IPS-20b (cell line): ENCODE results near the gene C1orf50.
"Not testable (repeated sequence)": the region's sequence is repeated elsewhere in the genome, so short reads cannot be mapped to it uniquely, and the experiment has no call there.

Experiments
- H3K27ac ChIP-seq: one replicate; pipeline ENCODE4 v1.5.1; 2013; ENCODE audit warnings: low read length
- H3K27me3 ChIP-seq: 2 replicates; pipeline ENCODE4 v1.6.1; 2013; ENCODE audit warnings: mild to moderate bottlenecking, low read length, inconsistent platforms; ENCODE audit not compliant: insufficient read depth
- H3K36me3 ChIP-seq: 2 replicates; pipeline ENCODE4 v1.6.1; 2013; ENCODE audit warnings: low read depth, mild to moderate bottlenecking, inconsistent platforms, low read length, moderate library complexity; ENCODE audit not compliant: insufficient read depth
- H3K4me1 ChIP-seq: 2 replicates; pipeline ENCODE4 v1.6.1; 2013; ENCODE audit warnings: mild to moderate bottlenecking, control low read depth, inconsistent platforms, low read length, moderate library complexity; ENCODE audit not compliant: insufficient read depth
- H3K4me3 ChIP-seq: 2 replicates; pipeline ENCODE4 v1.5.1; 2013; ENCODE audit warnings: mild to moderate bottlenecking, low read length, inconsistent platforms
- H3K9ac ChIP-seq: 2 replicates; pipeline ENCODE4 v1.6.1; 2013; ENCODE audit warnings: low read depth, mild to moderate bottlenecking, inconsistent platforms, low read length, moderate library complexity
- H3K9me3 ChIP-seq: 2 replicates; pipeline ENCODE4 v1.6.1; 2013; ENCODE audit warnings: mild to moderate bottlenecking, low read depth, low read length, inconsistent platforms; ENCODE audit not compliant: insufficient read depth

C1orf50 gene

DNA sequence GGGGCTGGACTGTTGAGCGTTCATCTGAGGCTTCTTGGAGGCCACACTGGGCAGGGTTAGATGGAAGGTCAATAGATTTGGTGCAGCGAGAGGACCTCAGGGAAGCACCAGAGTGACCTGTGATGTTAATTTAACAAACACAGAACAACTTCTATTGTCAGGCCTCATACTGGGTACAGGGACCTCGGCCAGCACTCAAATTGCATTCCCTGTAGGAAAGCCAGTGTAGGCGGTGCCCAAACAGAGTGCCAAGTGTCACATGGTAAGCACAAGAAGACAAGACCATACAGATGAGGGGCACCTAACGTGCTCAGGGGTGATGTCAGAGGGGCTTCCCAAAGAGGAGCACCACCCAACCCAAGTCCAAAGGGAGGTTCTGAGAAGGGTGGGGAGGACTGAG is 19.0 kb downstream of the C1orf50 start:
- Histone ChIP-seq H3K36me3 (peaks cover 17% of the 10 kb centered on the region), H3K4me1 (no peaks in the 10 kb centered on the region), H3K27me3 (no peaks in the 10 kb centered on the region), H3K9ac (no peak overlapping the region), H3K9me3 (no peaks in the 10 kb centered on the region), H3K4me3 (no peak overlapping the region), H3K27ac (no peak overlapping the region)

DNA sequence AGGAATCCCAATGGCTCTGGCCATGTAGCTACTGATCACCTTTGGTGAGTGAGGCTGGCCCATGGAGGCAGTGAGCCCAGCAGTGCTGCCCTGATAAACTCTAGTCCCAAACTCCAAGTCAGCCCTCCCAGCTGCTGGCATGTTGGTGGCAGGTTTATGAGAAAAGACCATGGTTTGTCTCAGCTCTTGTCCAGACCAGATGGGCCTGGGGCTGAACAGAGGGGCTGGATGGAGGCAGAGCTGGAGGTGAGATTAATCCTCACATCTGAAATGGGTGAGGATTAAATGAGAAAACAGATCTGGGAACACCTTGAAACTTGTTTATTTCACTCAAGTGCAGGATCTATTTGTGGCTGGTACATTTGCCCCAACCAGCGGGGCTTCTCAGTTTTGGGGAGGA is 21.0 kb downstream of the C1orf50 start:
- peaks cover 8% of the 10 kb centered on the region; the same call in 1 of the 2 replicates for H3K36me3 ChIP-seq
- H3K27ac ChIP-seq = no peak overlapping the region
- no peak overlapping the region for H3K4me3 ChIP-seq
- H3K9ac ChIP-seq = no peak overlapping the region
- no peaks in the 10 kb centered on the region for H3K4me1 ChIP-seq
- no peaks in the 10 kb centered on the region for H3K27me3 ChIP-seq
- H3K9me3 ChIP-seq = no peaks in the 10 kb centered on the region

DNA sequence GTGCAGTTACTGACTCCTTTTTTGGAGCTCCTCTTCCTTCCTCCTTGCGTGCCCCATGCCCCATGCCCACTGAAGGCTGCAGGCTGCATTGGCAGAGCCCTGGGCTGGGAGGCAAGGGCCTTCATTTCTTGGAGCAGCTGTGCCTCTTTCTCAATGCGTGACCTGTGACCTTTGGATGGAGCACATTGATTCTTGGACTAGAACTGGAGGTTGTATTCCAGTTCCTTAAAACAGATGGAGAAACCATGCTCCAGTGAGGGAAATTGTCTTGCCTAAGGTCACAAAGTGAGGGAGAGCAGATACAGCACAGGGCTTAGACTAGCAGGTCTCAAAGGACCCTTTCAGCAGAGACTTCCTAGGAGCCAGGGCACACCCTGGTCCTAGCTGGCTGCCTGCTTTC is 26.8 kb downstream of the C1orf50 start:
- Histone ChIP-seq H3K9ac (no peak overlapping the region), H3K9me3 (no peaks in the 10 kb centered on the region), H3K27me3 (no peaks in the 10 kb centered on the region), H3K36me3 (no peaks in the 10 kb centered on the region), H3K27ac (no peak overlapping the region), H3K4me1 (no peaks in the 10 kb centered on the region), H3K4me3 (no peak overlapping the region)

- no peak overlapping the region for H3K27ac ChIP-seq
- no peaks in the 10 kb centered on the region for H3K36me3 ChIP-seq
- H3K4me1 ChIP-seq = no peaks in the 10 kb centered on the region
- no peak overlapping the region for H3K9ac ChIP-seq
- no peak overlapping the region for H3K4me3 ChIP-seq
- H3K27me3 ChIP-seq = no peaks in the 10 kb centered on the region
- no peaks in the 10 kb centered on the region for H3K9me3 ChIP-seq
Observed at GRCh38 chr1:42797414-42797813, 30.4 kb downstream of the C1orf50 start.

- Histone ChIP-seq H3K27me3 (no peaks in the 10 kb centered on the region), H3K4me1 (no peaks in the 10 kb centered on the region), H3K4me3 (no peak overlapping the region), H3K9me3 (no peaks in the 10 kb centered on the region), H3K9ac (no peak overlapping the region), H3K36me3 (no peaks in the 10 kb centered on the region), H3K27ac (no peak overlapping the region)
Observed at GRCh38 chr1:42797979-42798378, 30.9 kb downstream of the C1orf50 start.

DNA sequence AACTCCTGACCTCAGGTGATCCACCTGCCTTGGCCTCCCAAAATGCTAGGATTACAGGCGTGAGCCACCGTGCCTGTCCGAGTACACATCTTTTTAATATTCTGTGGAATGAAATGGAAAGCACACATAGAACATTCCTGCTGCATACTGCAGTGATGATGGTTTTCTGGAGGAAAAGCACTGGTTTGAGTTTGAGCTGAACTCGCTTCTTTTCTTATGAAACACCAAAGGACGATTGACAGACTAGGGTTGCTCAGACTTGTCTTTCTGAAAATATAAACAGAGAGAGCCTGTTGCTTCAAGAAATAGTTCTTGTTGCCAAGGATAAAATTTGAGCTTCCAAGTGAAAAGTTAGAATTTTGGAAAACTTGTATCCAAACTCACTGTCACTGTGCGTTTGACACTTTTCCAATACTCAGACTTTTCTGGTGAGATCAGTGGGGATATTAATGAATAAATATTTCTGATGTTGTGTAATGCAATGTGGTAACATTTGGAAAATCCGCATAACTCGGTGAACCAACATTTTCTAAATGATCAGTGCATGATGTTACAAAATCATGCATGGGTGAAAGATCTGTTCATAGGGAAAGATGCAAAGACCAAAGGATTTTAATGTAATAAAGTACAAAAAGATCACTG is 34.9 kb downstream of the C1orf50 start:
- no peaks in the 10 kb centered on the region for H3K4me1 ChIP-seq
- H3K9me3 ChIP-seq = peaks cover 6% of the 10 kb centered on the region; the same call in 1 of the 2 replicates
- no peak overlapping the region for H3K27ac ChIP-seq
- H3K4me3 ChIP-seq = no peak overlapping the region
- peaks cover 17% of the 10 kb centered on the region; the same call in 1 of the 2 replicates for H3K36me3 ChIP-seq
- no peak overlapping the region for H3K9ac ChIP-seq
- H3K27me3 ChIP-seq = no peaks in the 10 kb centered on the region

DNA sequence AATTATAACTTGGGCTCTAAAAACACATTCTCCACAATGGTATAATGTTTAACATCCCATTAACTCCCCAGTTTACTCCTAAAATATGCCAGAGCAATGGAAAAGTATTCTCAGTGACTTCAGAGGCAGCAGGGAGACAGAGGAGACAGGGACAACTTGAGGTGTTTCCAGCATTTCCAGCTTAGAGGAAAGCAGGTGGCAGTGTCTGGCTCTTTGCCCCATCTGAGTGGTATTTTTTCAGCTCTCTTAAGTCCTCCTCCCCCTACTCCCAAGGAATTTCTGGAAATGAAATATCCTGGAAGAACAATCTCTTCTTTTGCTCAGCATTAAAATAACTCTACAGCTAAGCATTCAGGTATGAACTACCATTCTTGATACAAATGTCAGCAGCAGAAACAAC is 39.1 kb downstream of the C1orf50 start:
- Histone ChIP-seq H3K27ac (no peak overlapping the region), H3K9ac (no peak overlapping the region), H3K9me3 (peaks cover 6% of the 10 kb centered on the region; the same call in 1 of the 2 replicates)

DNA sequence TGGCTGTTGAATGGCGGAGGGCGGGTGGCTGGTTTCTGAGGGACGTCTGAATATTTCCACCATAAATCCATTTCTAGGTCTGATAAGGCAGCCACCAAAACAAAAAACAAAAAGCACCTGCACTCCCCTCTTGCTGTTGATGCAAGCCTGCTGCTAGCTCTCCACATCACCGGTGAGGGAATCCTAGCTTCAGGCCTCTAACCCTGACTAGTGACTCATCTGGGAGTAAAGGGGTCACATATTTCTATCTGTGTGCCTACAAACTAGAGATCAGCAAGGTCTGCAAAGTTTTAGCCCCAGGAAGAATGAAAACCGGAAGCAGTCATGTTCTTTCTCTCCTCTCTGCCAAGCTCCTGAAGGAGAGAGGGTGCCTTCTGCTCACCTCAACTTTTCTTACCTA is 39.5 kb downstream of the C1orf50 start:
- no peaks in the 10 kb centered on the region for H3K4me1 ChIP-seq
- no peak overlapping the region for H3K27ac ChIP-seq
- peaks cover 24% of the 10 kb centered on the region; the same call in 1 of the 2 replicates for H3K36me3 ChIP-seq
- H3K27me3 ChIP-seq = no peaks in the 10 kb centered on the region
- H3K9me3 ChIP-seq = peaks cover 6% of the 10 kb centered on the region; the same call in 1 of the 2 replicates
- H3K4me3 ChIP-seq = no peak overlapping the region
- no peak overlapping the region for H3K9ac ChIP-seq

More for the DNA sequence above, 39.1 kb downstream of the C1orf50 start:
- H3K4me3 ChIP-seq = no peak overlapping the region
- peaks cover 24% of the 10 kb centered on the region; the same call in 1 of the 2 replicates for H3K36me3 ChIP-seq
- H3K27me3 ChIP-seq = no peaks in the 10 kb centered on the region
- no peaks in the 10 kb centered on the region for H3K4me1 ChIP-seq

GRCh38 chr1:42807056-42807668 is 40.1 kb downstream of the C1orf50 start:
- H3K36me3 ChIP-seq = peaks cover 24% of the 10 kb centered on the region; the same call in 1 of the 2 replicates
- peaks cover 6% of the 10 kb centered on the region; the same call in 1 of the 2 replicates for H3K9me3 ChIP-seq
- H3K4me1 ChIP-seq = no peaks in the 10 kb centered on the region
- H3K9ac ChIP-seq = no peak overlapping the region
- H3K4me3 ChIP-seq = no peak overlapping the region
- no peak overlapping the region for H3K27ac ChIP-seq
- no peaks in the 10 kb centered on the region for H3K27me3 ChIP-seq

GRCh38 chr1:42814815-42815214 is 47.8 kb downstream of the C1orf50 start:
- H3K27me3 ChIP-seq, H3K9ac ChIP-seq, H3K4me1 ChIP-seq, H3K9me3 ChIP-seq, H3K4me3 ChIP-seq, H3K27ac ChIP-seq, H3K36me3 ChIP-seq: not testable (repeated sequence)

- H3K27ac ChIP-seq = peak overlapping the region; percentile 54
- H3K9ac ChIP-seq = peak overlapping the region; percentile 93; the same call in 1 of the 2 replicates
- H3K9me3 ChIP-seq = no peaks in the 10 kb centered on the region
- H3K27me3 ChIP-seq = no peaks in the 10 kb centered on the region
- peaks cover 5% of the 10 kb centered on the region for H3K4me1 ChIP-seq
- peak overlapping the region; percentile 95 for H3K4me3 ChIP-seq
- H3K36me3 ChIP-seq = no peaks in the 10 kb centered on the region
Observed at GRCh38 chr1:42815941-42816584, 49.0 kb downstream of the C1orf50 start.
